NCI-H345 (cell line): ENCODE results near the gene MAP2K1.
"Not testable (repeated sequence)": the region's sequence is repeated elsewhere in the genome, so short reads cannot be mapped to it uniquely, and the experiment has no call there.

Experiments
- DNase-seq: peaks from one replicate; lab custom pipeline; 2025; lab: John Stamatoyannopoulos, UW

MAP2K1 gene

DNA sequence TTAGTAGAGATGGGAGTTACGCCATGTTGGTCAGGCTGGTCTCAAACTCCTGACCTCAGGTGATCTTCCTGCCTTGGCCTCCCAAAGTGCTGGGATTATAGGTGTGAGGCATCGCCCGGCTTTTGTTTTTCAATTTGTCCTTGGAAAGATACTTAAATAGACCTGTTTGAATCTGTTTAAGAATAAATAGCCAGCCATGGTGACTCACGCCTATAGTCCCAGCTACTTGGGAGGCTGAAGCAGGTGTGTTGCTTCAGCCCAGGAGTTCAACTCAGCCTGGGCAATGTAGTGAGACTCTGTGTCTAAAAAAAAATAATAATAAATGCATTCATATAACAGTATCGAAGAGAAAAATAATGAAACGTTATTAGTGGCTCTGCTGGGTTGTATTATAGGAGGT, 93.6 kb downstream of the MAP2K1 start:
- DNase-seq: no peak

DNA sequence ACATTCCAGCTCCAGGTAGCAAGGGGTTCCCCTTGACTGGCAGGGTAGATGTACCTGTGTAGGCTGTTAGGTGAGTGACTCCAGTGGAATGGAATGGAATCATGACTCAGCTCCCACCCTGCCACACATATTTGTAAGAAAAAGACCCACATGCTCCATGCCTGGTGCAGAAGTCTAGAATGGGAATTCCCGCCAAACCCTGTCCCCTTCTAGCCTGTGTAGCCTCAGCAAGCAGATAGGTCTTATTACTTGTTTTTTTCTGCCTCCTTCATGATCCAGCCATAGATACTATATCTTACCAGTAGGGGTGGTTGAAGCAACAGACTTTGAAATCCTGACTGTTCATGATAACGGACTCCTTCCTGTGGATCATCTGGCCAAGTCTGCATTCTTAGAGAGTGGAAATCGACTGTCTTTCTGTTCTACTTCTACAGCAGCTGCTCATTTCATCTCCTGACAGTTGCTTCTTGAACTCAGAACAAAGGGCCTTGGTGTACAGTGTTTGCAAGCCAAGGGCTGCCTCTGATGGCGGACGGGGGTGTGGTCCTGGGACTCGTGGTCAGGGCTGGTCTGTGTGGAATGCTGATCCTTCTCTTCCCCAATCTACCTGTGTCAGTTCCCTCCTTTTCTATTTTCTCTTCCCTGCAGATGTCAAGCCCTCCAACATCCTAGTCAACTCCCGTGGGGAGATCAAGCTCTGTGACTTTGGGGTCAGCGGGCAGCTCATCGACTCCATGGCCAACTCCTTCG, 94.6 kb downstream of the MAP2K1 start:
- no peak for DNase-seq

DNA sequence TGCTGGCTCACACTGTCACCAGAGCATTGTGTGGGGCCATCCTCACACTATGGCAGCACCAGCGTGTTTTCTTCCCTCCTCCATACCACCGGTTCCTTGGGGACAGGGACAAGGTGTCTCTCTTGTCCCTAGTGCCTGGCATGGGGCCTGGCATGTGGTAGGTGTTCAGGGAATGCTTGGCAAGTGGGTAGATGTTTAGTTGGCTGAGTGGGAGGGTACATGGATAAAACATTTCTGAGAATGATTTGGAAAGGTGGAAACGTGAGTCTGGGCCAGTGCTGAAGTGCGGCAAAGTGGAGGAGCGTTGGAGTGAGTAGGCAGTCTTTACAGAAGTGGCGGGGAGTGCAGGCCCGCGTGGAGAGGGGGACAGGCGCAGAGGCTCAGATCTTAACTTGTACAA, 95.8 kb downstream of the MAP2K1 start:
- no peak for DNase-seq

DNA sequence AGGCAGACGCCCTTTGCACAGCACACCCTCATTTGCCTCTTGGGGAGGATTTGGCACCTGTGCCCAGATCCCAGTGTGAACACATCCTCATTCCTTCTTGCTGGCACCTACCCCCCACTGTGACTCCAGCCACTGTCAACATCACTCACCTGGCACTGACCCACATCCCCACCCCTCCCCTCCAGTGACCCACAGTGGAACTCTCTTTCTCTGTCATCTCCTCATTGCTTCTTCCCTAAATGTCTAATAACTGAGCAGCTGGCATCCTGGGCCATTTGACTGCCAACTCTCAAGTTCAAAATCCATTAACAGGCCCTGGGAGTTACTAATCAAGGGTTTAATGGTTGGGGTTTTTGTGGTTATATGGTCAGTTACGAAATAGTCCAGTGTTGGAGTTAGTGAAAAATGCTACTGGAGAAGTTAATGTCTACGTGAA, 96.4 kb downstream of the MAP2K1 start:
- DNase-seq: no peak

DNA sequence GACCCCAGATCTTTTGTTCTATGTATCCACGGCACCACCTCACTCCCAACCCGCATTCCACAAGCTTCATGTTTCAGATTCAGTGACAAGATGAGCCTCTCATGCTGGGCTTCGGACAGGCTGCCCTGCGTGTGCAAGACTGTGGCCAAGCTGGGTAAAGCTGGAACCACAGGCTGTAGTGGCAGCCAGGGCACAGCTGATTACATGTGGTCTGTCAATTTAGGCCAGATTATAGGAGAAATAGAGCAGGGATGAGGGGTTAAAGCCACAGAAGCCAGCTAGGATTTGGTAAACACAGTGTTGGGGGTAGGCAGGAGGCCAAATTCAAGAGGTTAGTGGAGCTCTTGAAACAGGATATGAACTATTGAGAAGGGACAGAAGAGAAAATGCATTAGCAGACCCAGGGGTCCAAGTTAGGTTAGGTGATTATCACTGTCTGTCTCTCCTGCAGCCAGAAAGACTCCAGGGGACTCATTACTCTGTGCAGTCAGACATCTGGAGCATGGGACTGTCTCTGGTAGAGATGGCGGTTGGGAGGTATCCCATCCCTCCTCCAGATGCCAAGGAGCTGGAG, 97.9 kb downstream of the MAP2K1 start:
- no peak for DNase-seq

DNA sequence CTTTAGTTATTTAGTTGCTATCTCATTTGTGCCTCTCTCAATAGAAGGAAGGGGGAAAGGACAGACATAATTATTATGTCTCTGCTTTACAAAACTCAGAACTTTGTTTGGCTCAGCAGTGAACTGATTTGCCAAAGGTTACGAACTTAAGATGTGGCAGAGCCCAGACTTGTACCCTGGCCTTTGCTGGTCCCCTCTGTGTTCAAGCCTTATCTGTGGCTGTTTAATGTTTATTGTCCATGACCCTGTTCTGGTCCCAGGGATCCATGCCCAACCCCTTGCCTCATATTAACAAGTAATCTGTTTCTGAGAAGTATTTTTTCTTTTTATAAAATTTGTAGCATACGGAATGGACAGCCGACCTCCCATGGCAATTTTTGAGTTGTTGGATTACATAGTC, 100.2 kb downstream of the MAP2K1 start:
- no peak for DNase-seq

DNA sequence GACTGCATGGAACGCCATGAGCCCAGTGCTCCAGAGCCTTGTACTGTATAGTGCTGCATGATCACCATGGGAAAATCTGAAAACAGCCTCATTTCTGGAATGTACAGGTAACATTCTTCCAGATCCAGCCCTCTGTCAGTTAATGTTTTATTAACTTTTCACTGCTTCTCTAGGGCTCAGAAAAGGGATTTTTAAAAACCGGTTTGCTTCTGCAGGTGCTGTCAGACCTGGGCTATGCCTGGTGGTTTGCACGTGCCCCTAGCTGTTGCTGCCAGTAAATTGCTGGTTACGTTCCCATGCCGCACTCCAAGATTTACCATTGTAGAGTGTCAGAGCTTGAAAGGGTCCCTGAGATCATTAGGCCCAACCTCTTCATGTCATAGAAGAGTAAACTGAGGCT, 101.8 kb downstream of the MAP2K1 start:
- no peak for DNase-seq

DNA sequence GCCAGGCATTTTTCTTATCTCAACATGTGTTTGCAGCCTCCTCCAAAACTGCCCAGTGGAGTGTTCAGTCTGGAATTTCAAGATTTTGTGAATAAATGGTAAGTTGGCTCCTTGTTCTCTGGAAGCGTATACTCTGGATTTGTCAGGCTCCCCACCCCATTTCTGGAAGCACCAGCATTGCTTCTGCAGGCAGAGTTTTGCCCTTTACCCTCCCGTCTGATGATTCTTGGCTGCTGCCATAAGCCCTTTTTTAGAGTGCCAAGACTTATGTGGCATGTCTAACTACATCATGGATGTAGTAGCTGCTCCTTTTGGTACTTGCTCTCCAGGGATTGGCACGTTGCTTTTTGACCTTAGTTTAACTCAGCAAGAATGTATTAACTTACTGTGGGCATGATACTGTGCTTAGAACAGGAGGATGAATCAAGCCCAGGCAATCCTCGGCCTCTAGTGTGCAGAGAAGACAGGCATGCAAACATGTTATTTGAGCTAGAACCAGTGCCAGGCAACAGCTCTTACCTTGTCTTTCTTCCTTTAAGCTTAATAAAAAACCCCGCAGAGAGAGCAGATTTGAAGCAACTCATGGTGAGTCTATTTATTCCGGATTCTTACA, 102.6 kb downstream of the MAP2K1 start:
- no peak for DNase-seq

DNA sequence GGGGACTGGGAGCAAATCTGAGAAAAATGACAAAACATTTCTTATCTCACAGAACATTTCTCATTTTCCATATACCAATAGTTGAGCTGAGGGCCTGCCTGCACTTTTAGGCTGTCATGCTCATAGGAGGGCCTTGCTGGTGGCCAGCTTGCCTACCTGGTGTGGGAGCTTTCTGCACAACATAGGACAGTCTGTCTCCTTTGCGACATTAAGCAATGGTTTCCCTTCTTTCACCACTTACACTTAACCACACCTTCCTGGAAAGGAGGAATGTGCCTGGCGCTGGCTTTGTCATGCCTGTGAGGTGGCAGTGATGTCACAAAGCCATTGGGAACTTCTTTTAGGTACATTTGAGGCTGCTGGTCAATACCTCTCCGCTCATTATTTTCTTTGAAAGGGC, 105.1 kb downstream of the MAP2K1 start:
- no peak for DNase-seq

DNA sequence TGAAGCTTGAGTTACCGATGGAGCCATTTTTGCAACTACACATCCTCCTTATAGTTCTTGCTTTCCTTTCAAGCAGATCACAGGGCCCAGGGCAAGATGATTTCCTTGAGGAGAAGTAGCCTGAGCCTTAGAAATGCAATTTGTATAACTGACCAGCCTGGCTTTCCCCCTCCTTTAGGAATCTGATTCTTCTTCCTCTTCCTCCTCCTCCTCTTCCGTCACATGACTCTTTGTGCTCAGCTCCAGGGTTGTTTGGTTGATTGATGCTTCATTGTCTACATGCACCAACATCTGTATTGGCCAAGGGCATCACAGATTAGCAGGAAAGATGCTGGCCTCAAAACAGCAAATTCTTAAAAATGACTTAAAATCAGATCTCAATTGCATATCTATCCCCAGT, 107.5 kb downstream of the MAP2K1 start:
- no peak for DNase-seq

DNA sequence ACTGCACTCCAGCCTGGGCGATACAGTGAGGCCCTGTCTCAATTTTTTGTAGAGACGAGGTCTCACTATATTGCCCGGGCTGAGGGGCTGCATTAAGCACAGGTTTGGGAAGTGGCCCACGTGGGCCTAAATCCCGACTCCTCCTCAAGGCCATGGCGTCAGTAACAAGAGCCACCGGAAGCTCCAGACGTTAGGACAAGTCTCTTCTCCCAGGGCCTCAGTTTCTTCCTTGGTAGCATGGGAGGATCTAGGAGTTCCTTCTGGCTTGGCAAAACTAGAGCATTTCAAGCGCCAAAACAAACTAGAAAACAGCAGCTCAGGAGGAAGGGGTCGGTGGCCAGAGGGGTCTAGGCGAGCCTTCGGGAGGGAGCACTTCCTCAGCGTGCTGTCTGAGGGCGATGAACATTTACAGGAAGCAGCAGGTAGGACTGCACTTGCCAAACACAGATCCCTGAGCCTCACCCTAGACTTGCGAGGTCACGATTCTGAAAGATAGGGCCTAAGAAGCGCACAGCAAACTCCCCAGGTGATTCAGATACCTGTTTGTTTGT, 110.3 kb downstream of the MAP2K1 start:
- no peak for DNase-seq

DNA sequence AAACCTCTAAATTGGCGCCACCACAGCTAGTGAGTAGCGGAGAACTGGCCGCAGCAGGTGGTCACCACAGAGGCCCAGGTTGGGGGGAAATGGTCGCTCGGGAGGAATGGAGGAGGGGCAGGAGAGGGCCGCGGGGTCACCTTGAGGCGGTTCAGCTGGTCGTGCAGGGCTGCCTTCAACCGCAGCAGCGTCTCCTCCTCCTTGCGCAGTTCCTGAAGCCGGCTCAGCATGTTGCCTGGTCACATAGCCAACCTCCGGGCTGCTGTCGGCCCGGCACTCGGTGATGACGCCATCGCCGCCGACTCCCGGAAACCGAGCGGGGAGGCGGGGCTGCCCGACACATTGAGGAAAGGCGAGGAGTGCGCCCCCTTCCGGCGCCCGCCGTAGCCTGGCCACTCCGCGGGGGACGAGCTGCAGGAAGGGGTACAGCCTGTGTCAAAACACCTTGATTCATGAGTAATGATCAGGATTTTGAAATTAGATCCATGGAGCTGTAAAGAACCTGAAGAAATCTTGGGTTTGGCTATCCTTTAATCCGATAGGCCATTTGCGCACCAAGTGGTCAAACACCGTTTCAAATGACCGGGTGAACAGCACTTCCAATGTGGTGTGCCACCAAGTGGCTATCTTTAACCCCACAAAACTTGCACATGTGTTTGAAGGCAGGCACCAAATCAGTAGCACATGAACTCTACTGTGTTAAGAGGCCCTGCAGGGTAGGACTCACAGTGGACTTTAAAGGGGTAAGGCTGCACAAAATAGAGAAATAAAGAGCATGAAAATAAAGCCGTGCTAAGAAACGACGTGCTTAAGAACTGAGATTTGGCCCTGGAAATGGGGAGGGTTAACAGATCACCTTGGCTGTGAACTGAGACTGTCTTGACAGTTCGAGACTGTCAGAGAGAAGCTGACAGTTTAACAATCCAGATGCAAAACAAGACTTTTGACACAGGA, 111.1 kb downstream of the MAP2K1 start, which contains the start of gene SNAPC5:
Gene SNAPC5 (minus strand): TSS at position 261 of the 954 bp plus-strand sequence. CDS start 31 bp downstream, at position 230.
- peak; percentile 90 for DNase-seq

DNA sequence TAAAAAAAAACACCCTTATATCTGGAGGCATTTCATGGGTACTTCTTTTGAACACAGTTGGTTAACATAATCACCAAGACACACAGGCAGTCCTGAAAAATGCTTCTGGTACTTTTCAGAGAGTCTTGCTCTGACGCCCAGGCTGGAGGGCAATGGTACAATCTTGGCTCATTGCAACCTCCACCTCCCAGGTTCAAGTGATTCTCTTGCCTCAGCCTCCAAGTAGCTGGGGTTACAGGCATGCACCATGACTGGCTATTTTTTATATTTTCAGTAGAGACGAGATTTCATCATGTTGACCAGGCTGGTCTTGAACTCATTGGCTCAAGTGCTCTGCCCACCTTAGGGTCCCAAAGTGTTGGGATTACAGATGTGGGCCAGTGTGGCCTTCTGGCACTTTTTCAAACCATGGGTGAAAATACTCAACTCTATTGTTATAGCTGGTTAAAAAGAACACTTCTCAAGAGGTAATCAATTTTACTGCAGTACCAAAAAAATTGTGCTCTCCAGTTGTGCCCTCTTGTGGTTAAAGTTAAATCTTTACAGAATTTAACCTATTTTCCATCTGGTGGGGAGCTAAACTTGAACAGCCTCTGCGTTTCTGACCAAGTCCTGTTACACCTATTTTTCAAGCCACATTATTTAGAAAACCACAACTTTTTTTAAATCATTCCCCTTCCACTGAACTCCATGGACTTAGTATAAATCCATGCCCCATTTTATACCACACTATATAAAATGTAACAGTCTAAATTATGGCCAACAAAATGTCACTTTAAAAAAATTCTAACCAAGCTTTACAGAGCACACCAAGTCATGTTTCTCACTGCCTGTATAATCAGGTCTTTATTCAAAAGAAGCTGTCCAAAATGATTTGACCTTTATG, 112.0 kb downstream of the MAP2K1 start:
- DNase-seq: peak; percentile 6

DNA sequence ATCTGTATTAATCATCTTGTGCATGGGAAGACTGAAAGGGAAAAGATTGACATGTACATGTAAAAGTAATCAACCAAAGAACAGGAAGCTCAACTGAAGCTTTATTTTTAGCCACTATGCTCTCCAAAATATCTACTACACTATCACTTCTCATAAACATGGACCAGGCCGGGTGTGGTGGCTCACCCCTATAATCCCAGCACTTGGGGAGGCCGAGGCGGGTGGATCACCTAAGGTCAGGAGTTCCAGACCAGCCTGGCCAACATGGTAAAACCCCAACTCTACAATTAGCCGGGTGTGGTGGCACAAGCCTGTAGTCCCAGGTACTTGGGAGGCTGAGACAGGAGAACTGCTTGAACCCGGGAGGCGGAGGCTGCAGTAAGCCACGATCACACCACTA, 113.6 kb downstream of the MAP2K1 start:
- DNase-seq: not testable (repeated sequence)

DNA sequence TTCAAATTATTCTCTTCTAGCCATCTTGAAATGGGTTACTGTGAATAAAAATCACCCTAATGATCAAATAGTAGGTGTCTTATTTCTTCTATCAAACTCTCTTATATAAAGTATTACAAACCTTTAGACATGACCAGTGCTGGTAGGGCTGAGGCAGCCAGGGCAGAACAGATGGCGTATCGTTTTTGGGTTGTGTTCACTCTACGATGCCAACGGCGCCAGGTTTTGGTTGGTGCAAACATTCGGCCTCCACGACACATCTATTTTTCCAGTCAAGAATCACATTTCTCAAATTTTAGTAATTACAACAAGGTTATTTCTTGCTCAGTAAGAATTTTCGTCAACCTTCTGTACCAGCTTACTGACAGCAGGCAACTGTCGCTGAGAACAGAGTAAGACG, 115.8 kb downstream of the MAP2K1 start:
- DNase-seq: no peak

DNA sequence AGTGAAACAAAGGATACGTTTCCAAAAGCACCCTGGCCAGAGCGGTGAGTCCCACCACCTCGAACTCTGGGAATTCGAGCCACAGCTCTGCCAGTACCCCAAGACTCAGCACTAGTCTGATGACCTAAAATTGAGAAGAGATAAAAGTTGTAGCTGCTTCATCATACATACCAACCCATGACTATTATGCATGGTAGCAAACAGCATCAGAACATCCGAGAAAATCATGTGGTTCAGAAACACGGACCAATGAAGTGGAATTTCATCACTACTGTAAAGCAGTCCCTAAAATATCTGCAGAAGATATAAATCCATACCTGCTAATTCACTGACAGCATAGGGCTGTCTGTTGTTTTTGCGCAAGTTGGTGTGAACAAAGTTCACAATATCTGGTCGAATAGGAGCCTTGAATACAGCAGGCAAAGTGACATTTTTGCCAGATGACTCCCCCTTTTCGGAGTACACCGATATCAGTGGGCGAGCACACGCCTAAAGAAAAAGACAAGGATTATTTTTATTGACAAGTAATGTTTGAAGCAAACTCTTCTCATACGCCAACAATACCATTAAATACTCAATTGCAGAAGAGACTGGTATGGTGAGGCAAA, 116.4 kb downstream of the MAP2K1 start:
- not testable (repeated sequence) for DNase-seq

DNA sequence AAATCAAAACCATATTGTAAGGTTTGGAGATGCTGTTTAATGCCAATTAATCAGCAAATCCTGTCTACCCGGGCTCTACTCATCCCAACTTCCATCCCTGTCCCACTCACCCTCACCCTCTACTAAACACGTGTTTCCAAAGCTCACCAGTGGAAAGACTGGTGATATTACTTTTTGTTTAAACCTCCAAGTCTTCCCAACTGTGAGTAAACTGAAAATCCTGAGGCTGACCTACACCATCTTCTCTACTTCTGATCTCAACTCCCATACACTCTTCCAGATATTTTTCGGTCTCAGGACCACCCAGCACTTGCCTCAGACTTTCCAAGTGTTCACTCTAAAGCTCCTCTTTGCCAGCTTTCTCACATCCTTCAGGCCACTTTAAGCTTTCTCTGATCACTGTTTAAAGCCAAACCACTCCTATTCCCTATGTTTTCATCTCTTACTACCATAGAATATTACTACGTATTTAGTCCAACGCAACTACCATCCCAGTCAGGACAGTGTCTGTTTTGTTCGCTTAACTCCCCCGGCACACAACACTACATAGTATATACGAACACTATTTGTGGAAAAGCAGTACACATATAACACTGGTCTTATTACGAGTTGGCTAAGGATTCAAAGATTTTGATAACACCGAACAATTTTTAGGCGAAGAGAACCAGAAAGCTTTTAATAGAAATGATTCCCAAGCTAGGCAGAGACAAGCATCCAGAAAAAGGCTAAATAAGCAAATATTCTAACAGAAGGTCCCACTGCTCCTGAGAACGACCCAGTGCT, 117.3 kb downstream of the MAP2K1 start:
- no peak for DNase-seq

DNA sequence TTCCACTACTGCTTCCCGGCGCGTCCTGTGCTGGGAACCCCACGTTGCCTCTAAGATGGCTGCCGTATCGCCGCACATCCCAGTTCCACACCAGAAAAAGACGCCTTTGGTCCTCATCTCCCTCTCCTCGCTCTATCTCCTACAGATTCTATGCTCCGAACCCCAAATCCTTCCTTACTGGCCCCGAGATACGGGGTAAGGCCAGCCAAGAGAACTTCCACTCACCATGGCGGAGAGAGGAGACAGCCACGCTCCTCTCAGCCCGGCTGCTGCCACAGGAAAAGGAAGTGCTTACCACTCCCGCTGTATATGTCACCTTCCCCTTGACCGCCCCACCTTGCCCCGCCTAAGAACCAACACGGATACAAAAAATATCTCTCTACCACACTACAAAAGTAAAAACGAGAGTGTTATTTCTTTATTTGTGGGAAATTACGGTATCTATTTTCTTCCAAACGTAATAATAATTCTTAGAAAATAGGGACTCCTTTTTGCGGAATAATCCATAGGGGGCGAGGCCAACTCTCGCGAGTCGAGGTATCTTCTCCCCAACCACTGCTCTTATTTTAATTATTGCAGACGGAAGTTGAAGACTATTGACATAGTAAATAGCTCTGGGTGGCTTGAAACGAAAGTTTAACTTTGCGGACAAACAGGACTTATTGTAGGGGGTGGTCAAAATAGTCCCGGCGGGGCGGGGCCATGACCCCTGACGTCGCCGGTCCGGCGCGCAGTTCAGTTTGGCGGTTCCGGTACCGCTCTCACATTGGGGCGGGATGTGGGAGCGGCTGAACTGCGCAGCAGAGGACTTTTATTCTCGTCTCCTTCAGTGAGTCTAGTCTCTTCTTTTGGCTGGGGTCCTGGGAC, 118.1 kb downstream of the MAP2K1 start, which contains the start of the genes RPL4 and ZWILCH:
Gene RPL4 (minus strand): TSS at position 293 of the 867 bp plus-strand sequence. CDS start 65 bp downstream, at position 228.
Gene ZWILCH (plus strand): TSS at position 764 of the 867 bp plus-strand sequence. CDS start 13 bp downstream, at position 777.
- peak; percentile 49 for DNase-seq
